IPS-15b (cell line): ENCODE data around the gene CPED1.
"Not testable (repeated sequence)": the region's sequence is repeated elsewhere in the genome, so short reads cannot be mapped to it uniquely, and the experiment has no call there.

Experiments used
- H3K27me3 ChIP-seq: one replicate; pipeline ENCODE4 v1.6.1; 2013; ENCODE audit warnings: low read length; ENCODE audit not compliant: control insufficient read depth, insufficient read depth
- H3K36me3 ChIP-seq: one replicate; pipeline ENCODE4 v1.6.1; 2013; ENCODE audit warnings: low read length; ENCODE audit not compliant: control insufficient read depth, insufficient read depth
- H3K4me1 ChIP-seq: one replicate; pipeline ENCODE4 v1.6.1; 2013; ENCODE audit warnings: mild to moderate bottlenecking, low read length; ENCODE audit not compliant: control insufficient read depth, insufficient read depth
- H3K4me3 ChIP-seq: one replicate; pipeline ENCODE4 v1.5.1; 2013; ENCODE audit warnings: low read depth, low read length
- H3K9ac ChIP-seq: one replicate; pipeline ENCODE4 v1.6.1; 2013; ENCODE audit warnings: low read depth, mild to moderate bottlenecking, low read length
- H3K9me3 ChIP-seq: one replicate; pipeline ENCODE4 v1.6.1; 2013; ENCODE audit warnings: mild to moderate bottlenecking, low read length; ENCODE audit not compliant: control insufficient read depth, insufficient read depth

Gene CPED1

DNA sequence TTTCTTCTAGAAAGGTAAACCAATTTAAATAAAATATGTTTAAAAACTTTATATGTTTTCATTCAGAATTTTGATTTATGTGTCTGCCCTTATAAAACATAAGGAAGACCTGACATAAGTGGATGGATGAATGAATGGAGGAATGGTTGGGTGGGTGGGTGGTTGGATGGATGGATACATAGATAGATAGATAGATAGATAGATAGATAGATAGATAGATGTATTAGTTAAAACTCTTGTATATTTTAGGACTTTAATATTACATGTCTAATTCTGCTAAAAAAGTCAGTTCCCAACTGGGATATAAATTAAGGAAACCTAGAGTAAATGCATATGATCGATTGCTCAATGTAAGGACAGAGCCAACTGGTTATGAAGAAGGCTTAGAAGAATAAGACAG, 184.0 kb downstream of the CPED1 start:
- Histone ChIP-seq H3K4me3 (no peak overlapping the region), H3K9ac (no peak overlapping the region), H3K27me3 (no peaks in the 10 kb centered on the region), H3K36me3 (no peaks in the 10 kb centered on the region), H3K9me3 (no peaks in the 10 kb centered on the region), H3K4me1 (no peaks in the 10 kb centered on the region)

- no peaks in the 10 kb centered on the region for H3K4me1 ChIP-seq
- H3K36me3 ChIP-seq = no peaks in the 10 kb centered on the region
- no peaks in the 10 kb centered on the region for H3K27me3 ChIP-seq
- H3K9me3 ChIP-seq = no peaks in the 10 kb centered on the region
- no peak overlapping the region for H3K9ac ChIP-seq
- no peak overlapping the region for H3K4me3 ChIP-seq
These were observed 187.3 kb downstream of the CPED1 start for GRCh38 chr7:121175826-121176225.

- no peaks in the 10 kb centered on the region for H3K36me3 ChIP-seq
- no peak overlapping the region for H3K9ac ChIP-seq
- H3K4me3 ChIP-seq = no peak overlapping the region
- no peaks in the 10 kb centered on the region for H3K9me3 ChIP-seq
- no peaks in the 10 kb centered on the region for H3K27me3 ChIP-seq
- H3K4me1 ChIP-seq = no peaks in the 10 kb centered on the region
These were observed 189.9 kb downstream of the CPED1 start for GRCh38 chr7:121178452-121178851.

DNA sequence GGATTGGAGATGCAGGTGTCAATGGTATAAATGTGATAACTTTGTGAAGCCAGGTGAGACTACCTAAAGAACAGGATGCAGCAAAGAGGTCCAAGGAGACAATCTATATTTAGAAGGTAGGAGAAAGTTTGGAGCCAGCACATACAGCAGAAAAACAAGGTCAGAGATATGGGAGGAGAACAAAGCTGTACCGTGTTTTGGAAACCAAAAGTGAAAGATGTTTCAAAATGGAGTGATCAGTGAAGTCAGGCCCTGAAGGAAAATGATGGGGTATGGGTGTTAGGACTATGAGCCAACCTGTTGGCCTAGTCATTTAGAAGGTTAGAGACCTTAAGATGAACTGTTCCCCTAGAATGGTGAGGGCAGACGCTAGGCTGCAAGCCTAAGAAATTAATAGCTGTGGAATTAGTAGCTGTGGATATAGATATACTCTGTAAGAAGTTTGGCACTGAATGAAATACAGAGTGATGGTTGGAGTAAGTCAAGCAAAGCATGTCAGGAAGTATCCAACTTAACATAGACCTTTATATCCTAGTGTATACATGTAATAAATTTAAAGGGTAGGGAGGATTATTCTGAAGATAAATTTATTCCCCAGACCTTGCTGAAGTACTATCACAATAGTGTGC, 190.5 kb downstream of the CPED1 start:
- Histone ChIP-seq H3K9me3 (no peaks in the 10 kb centered on the region), H3K9ac (no peak overlapping the region), H3K4me1 (no peaks in the 10 kb centered on the region), H3K4me3 (no peak overlapping the region), H3K36me3 (no peaks in the 10 kb centered on the region), H3K27me3 (no peaks in the 10 kb centered on the region)

- H3K4me1 ChIP-seq = no peaks in the 10 kb centered on the region
These were observed 192.0 kb downstream of the CPED1 start for GRCh38 chr7:121180436-121181063.

DNA sequence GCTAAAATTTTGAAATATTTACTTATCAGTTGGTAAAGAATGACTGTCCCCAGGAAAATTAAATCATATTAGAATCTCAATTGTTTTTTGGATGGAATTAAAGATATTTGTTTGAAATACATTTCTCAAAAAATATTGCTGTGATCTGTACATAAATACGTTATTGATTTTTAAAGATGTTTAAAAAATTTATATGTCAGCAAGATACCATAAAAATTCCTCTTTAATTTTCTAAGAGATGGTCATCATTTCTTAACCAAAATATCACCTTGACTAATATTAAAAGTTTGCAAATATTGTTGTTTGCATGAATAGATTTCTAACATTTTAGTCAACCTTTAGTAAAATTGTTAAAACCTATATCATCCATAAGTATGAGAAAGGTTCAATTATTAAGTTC, 192.8 kb downstream of the CPED1 start:
- H3K9me3 ChIP-seq = no peaks in the 10 kb centered on the region
- no peak overlapping the region for H3K4me3 ChIP-seq
- no peaks in the 10 kb centered on the region for H3K36me3 ChIP-seq
- H3K27me3 ChIP-seq = no peaks in the 10 kb centered on the region
- no peak overlapping the region for H3K9ac ChIP-seq
- no peaks in the 10 kb centered on the region for H3K4me1 ChIP-seq

More at GRCh38 chr7:121180436-121181063, 192.0 kb downstream of the CPED1 start:
- H3K9ac ChIP-seq = no peak overlapping the region
- H3K9me3 ChIP-seq = no peaks in the 10 kb centered on the region
- no peaks in the 10 kb centered on the region for H3K27me3 ChIP-seq
- no peaks in the 10 kb centered on the region for H3K36me3 ChIP-seq
- no peak overlapping the region for H3K4me3 ChIP-seq

- no peaks in the 10 kb centered on the region for H3K4me1 ChIP-seq
- no peak overlapping the region for H3K4me3 ChIP-seq
- H3K9ac ChIP-seq = no peak overlapping the region
- H3K9me3 ChIP-seq = no peaks in the 10 kb centered on the region
- H3K36me3 ChIP-seq = no peaks in the 10 kb centered on the region
- no peaks in the 10 kb centered on the region for H3K27me3 ChIP-seq
These were observed 193.8 kb downstream of the CPED1 start for GRCh38 chr7:121182281-121182680.

DNA sequence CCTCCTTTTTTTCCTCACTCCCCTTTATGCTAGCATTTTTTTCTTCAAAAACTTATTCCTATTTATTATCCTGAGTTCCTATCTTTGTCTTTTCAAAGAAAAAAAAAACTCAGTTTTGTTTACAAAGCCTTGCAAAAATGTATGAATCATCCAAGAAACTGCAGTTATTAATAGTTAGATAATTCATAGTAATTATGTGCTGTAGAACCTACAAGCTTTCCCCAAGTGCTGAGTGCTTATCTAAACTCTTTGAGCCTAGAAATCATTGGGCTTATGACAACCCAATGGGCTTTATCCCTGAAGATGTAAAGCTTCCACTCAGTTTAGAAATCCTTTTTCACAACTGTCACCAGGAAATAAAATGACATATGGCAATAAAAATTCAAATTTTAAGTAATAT, 194.4 kb downstream of the CPED1 start:
- no peak overlapping the region for H3K9ac ChIP-seq
- H3K27me3 ChIP-seq = no peaks in the 10 kb centered on the region

GRCh38 chr7:121183883-121184282, 195.4 kb downstream of the CPED1 start:
- H3K36me3 ChIP-seq, H3K4me3 ChIP-seq, H3K27me3 ChIP-seq, H3K4me1 ChIP-seq, H3K9me3 ChIP-seq, H3K9ac ChIP-seq: not testable (repeated sequence)

More for the DNA sequence above, 194.4 kb downstream of the CPED1 start:
- no peaks in the 10 kb centered on the region for H3K36me3 ChIP-seq
- H3K4me3 ChIP-seq = no peak overlapping the region
- no peaks in the 10 kb centered on the region for H3K9me3 ChIP-seq
- no peaks in the 10 kb centered on the region for H3K4me1 ChIP-seq

GRCh38 chr7:121186746-121187145, 198.2 kb downstream of the CPED1 start:
- Histone ChIP-seq H3K9ac (no peak overlapping the region), H3K4me3 (no peak overlapping the region), H3K36me3 (no peaks in the 10 kb centered on the region), H3K27me3 (no peaks in the 10 kb centered on the region), H3K4me1 (no peaks in the 10 kb centered on the region), H3K9me3 (no peaks in the 10 kb centered on the region)

- H3K4me1 ChIP-seq = no peaks in the 10 kb centered on the region
- H3K36me3 ChIP-seq = no peaks in the 10 kb centered on the region
- H3K9me3 ChIP-seq = no peaks in the 10 kb centered on the region
- no peak overlapping the region for H3K4me3 ChIP-seq
- H3K9ac ChIP-seq = no peak overlapping the region
- H3K27me3 ChIP-seq = no peaks in the 10 kb centered on the region
These were observed 198.7 kb downstream of the CPED1 start for GRCh38 chr7:121187222-121187621.

DNA sequence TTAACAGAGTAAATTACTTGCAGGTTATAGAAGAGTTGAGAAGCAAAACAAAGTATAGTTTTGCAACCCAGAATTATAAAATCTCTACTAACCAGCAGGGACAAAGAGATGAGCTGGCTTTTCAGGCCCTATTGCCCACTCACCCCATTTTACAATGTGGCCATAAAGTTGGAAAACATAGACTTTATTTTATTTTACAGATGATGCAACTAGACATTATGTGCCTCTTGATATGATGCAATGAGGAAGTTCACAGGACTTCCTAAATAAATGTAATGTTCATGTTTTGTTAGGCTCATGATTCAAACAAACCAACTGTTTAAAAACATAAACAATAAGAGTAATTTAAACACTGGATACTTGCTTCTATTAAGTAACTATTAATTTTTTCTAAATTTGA, 199.2 kb downstream of the CPED1 start:
- no peaks in the 10 kb centered on the region for H3K9me3 ChIP-seq
- no peaks in the 10 kb centered on the region for H3K27me3 ChIP-seq
- no peak overlapping the region for H3K4me3 ChIP-seq
- no peaks in the 10 kb centered on the region for H3K36me3 ChIP-seq
- no peaks in the 10 kb centered on the region for H3K4me1 ChIP-seq
- no peak overlapping the region for H3K9ac ChIP-seq
